Coronary artery (tissue), 2 donors: Measurements from ENCODE around the gene SMIM45.

ENCODE experiments used
- DNase-seq: peaks from one replicate; pipeline ENCODE4 v3.0.0-alpha.2; 2017; ENCODE audit warnings: low spot score
- H3K27ac ChIP-seq, 2 donors: fragments of 200-600 bp; sonication (generic); one replicate each; pipeline ENCODE4 v1.5.1; 2016 to 2019
- H3K4me3 ChIP-seq: fragments of 200-600 bp; sonication (generic); 2 replicates; pipeline ENCODE4 v1.5.1; 2016; ENCODE audit warnings: mild to moderate bottlenecking, moderate library complexity
- TF ChIP-seq, protein P1 (sequence below): fragments of 200-600 bp; sonication (generic); IDR thresholded peaks from one replicate; pipeline ENCODE4 v1.5.1; 2019; ENCODE audit warnings: antibody characterized with exemption

The SMIM45 gene

DNA sequence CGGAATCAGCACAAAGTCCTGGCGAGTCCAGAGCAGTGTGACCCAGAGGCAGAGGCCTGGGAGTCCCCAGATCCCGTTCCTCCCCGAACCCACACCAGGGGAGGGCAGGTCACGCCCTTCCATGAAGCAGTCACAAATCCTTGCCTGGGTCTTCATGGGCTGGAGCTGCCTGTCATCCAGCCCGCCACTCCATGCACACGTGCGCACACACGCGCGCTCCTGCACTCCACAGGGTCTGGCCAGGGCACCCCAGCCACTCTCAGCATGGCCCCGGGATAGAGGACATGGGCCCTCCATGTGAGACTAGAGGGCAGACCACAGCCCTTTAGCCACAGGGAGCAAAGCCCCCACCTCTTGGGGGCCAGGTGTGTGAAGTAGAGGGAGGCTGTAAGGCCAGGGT, 19.6 kb upstream of the SMIM45 start:
- H3K27ac ChIP-seq, result no peak overlapping the region
- TF ChIP-seq, protein P1, sequence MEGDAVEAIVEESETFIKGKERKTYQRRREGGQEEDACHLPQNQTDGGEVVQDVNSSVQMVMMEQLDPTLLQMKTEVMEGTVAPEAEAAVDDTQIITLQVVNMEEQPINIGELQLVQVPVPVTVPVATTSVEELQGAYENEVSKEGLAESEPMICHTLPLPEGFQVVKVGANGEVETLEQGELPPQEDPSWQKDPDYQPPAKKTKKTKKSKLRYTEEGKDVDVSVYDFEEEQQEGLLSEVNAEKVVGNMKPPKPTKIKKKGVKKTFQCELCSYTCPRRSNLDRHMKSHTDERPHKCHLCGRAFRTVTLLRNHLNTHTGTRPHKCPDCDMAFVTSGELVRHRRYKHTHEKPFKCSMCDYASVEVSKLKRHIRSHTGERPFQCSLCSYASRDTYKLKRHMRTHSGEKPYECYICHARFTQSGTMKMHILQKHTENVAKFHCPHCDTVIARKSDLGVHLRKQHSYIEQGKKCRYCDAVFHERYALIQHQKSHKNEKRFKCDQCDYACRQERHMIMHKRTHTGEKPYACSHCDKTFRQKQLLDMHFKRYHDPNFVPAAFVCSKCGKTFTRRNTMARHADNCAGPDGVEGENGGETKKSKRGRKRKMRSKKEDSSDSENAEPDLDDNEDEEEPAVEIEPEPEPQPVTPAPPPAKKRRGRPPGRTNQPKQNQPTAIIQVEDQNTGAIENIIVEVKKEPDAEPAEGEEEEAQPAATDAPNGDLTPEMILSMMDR, result no peak
- DNase-seq, result no peak
- no peak overlapping the region for H3K4me3 ChIP-seq

DNA sequence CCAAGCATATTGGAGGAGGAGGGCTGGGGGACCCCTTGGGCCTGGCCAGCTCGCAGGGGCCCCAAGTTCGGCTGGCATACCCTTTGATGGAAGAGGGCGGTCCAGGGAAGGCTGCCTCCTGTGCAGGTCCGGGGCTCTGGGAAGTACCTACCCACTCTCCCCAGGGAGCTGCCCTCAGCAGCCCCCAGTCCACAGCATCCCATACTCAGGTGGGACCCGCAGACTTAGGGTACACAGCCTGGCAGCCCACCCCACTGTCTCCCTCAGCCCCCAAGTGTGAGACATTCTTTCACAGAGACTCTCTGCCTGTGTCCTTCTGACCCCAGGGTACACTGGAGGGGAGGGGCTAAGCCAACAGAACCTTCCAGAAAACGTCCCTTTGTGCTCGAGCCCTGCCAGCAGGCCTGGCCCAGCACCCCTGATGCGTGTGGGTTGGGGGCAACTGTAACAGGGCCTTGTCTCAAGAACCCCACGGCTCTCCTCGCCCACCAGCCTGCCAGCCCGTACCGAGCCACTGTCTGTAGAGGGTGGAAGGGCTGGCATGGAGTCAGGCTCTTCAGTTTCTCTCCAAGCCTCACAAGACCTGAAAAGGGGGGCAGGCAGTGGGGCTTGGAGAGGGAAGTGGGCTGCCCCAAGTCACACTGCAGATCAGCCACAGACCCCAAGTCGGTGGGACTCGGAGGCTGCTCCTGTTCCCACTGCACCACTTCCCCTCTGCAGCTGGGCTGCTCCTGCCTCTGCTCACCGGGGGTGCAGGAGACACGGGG, 18.4 kb upstream of the SMIM45 start:
- DNase-seq, result no peak
- TF ChIP-seq, protein P1, result no peak
- H3K27ac ChIP-seq, result no peak overlapping the region

DNA sequence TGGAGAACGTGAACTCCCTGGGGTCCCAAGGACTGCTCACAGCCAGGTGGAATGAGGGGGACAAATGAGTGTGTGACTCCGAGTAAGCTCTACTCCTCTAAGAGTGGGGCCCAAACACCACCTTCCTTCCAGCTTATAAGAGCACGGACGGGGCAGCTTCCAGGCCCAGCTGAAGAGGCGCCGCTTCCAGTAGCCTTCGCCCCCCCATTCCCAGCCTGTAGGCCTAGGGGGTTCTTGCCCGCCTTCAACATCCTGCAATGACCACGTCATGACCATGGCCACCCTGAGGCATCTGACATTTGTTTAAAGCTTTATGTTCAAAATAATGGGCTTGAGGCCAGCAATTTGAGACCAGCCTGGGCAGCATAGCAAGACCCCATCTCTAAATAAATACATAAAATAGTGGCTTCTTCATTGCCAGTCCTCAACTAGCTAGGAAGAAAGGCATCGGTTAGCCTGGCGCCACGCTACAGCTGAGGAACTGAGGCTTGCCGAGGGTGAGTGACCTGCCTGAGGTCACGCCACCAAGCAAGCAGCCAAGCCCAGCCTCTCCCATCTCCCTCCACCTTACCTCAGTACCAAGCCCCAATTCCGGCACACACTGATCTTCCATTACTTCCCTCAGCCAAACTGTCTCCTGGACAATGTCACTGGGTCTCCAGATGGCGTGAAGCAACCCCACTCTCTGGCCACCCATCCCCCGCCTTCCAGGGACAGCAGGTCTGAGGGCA, 17.5 kb upstream of the SMIM45 start:
- TF ChIP-seq, protein P1, result no peak
- H3K27ac ChIP-seq, result no peak overlapping the region
- no peak overlapping the region for H3K4me3 ChIP-seq
- no peak for DNase-seq

More for the DNA sequence above, 18.4 kb upstream of the SMIM45 start:
- no peak overlapping the region for H3K4me3 ChIP-seq

GRCh38 chr22:41935015-41935351, 17.0 kb upstream of the SMIM45 start:
- H3K27ac ChIP-seq, result no peak overlapping the region
- H3K4me3 ChIP-seq, result no peak overlapping the region
- DNase-seq, result no peak
- TF ChIP-seq, protein P1, result no peak

DNA sequence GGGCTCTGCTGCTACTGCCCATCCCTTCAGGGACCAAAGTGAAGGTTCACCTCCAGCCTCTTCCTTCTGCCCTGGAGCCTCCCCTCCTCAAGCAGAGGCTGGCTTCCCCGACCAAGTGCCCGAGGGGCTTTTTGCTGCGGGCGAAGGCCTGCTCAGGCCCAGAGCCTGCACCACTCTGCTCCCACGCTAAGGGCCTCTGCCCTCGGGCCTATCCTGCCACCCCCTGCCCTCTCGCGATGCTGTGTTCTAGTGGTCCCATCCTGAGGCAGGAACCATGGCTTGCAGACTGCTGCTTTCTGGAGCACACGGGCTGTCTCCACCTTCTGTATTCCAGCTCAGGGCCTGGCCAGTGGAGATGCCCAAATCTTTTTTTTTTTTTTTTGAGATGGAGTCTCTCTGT, 16.4 kb upstream of the SMIM45 start:
- DNase-seq, result no peak
- H3K27ac ChIP-seq, result no peak overlapping the region
- H3K4me3 ChIP-seq, result no peak overlapping the region
- TF ChIP-seq, protein P1, result no peak

DNA sequence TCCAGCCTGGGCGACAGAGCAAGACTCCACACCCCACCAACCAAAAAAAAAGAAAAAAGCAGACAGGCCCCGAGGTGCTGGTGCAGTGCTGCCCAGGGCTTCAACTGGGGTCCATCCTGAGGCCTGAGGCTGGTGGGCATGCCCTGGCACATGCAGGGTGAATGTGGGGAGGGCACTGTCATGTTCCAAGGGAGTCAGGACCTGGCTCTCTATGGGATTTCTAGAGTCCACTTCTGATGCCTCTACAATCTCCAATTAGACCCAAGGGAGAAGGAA, 15.1 kb upstream of the SMIM45 start:
- DNase-seq, result no peak
- TF ChIP-seq, protein P1, result no peak
- Histone ChIP-seq H3K27ac (no peak overlapping the region), H3K4me3 (no peak overlapping the region)
